ENCODE data around the gene RBBP8. TPM values are rescaled to one million over a fixed set of nuclear protein-coding genes. Genes with fewer than 3 reads are reported as not detected.

The RBBP8 gene
- total and polyA plus RNA-seq, 2 donors (not counting 3 experiments of a cell fraction or from before 2014, with no cell fraction given) = 3.0 to 13.5 TPM

DNA sequence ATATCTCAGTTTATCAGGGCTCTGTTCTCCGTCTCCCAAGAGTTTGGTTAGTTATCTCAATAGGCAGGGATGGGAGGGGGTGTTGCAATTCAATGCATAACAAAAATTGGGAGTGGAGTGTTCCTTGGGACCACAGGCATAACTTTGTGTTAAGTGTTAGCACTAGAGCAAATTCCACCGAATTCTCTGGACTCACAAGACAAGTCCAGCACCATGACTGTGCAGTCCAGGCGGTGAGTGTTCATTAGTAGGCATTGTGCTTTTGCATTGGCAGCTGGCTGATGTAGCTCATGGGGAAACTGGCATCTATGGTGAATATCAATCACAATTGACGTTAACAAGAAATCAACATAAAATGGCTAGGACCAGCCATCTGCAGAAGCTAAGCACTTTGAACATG, 123.2 kb downstream of the RBBP8 start:
- ChIA-PET POLR2A (no interaction called here), CTCF (interaction anchor here (1.2 kb wide), 1 partner anchor 355 kb away, joined by 3 read pairs; no protein-coding TSS in a partner anchor)
- Histone ChIP-seq H3K4me1 (ENCODE audit: control insufficient read depth, extremely low read depth, insufficient read depth, low read length) (no peaks in the 10 kb centered on the region), H3K36me3 (ENCODE audit: control insufficient read depth in 2 of 2, extremely low read depth in 1 of 2, insufficient read depth in 2 of 2, low read length in 2 of 2) (no peaks in the 10 kb centered on the region), H3K4me3 (replicated peaks in 1 of 3; ENCODE audit: insufficient read depth in 1 of 3, low read depth in 1 of 3, low read length in 3 of 3) (no peak overlapping the region), H3K9ac (replicated peaks; ENCODE audit: extremely low read depth, insufficient read depth, low read length) (no peak overlapping the region), H3K9me1 (replicated peaks; ENCODE audit: control insufficient read depth, extremely low read depth, insufficient read depth, low read length) (no peaks in the 10 kb centered on the region), H3K4me2 (ENCODE audit: insufficient read depth, low read length) (no peak overlapping the region), H3K79me2 (ENCODE audit: control insufficient read depth, insufficient read depth, low read length) (no peaks in the 10 kb centered on the region), H2AFZ (ENCODE audit: low read depth, low read length) (no peak overlapping the region), H3K9me3 (replicated peaks; ENCODE audit: control insufficient read depth, insufficient read depth, low read length) (no peaks in the 10 kb centered on the region), H3K27ac (ENCODE audit: insufficient read depth, low read depth, low read length) (no peak overlapping the region), H3K27me3 (ENCODE audit: control insufficient read depth in 2 of 2, insufficient read depth in 2 of 2, low read length in 2 of 2) (peaks cover 31 to 33% of the 10 kb centered on the region in 2 experiments), H4K20me1 (replicated peaks; ENCODE audit: control insufficient read depth, extremely low read depth, insufficient read depth, low read length) (no peaks in the 10 kb centered on the region)
- intact Hi-C loops (cut with micrococcal nuclease) = no loop called here
- FAIRE-seq = no peak
- no peak for TF ChIP-seq FOS (IDR thresholded peaks at IDR 0.05; ENCODE audit: borderline replicate concordance, insufficient read depth, low read length)
- TF ChIP-seq, protein P1, sequence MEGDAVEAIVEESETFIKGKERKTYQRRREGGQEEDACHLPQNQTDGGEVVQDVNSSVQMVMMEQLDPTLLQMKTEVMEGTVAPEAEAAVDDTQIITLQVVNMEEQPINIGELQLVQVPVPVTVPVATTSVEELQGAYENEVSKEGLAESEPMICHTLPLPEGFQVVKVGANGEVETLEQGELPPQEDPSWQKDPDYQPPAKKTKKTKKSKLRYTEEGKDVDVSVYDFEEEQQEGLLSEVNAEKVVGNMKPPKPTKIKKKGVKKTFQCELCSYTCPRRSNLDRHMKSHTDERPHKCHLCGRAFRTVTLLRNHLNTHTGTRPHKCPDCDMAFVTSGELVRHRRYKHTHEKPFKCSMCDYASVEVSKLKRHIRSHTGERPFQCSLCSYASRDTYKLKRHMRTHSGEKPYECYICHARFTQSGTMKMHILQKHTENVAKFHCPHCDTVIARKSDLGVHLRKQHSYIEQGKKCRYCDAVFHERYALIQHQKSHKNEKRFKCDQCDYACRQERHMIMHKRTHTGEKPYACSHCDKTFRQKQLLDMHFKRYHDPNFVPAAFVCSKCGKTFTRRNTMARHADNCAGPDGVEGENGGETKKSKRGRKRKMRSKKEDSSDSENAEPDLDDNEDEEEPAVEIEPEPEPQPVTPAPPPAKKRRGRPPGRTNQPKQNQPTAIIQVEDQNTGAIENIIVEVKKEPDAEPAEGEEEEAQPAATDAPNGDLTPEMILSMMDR (IDR thresholded peaks at IDR 0.05; ENCODE audit: extremely low read depth in 1 of 2, insufficient read depth in 1 of 2, low read depth in 1 of 2, low read length in 2 of 2) = no peak
- dilution Hi-C loops (cut with MboI; ENCODE audit: extremely low pct_ligation_motif_present, low sequenced_read_pairs) = no loop called here
- no peak for DNase-seq (ENCODE audit: low read depth, low spot score)
- no TSS peak for BruUV-seq (replicated peaks)

- ChIA-PET CTCF (interaction anchor here (1.2 to 1.4 kb wide), 2 partner anchors 355 kb away, joined by 3 read pairs; no protein-coding TSS in a partner anchor), POLR2A (no interaction called here)
- dilution Hi-C loops (cut with MboI; ENCODE audit: extremely low pct_ligation_motif_present, low sequenced_read_pairs) = no loop called here
Observed at GRCh38 chr18:23057096-23057495, 124.0 kb downstream of the RBBP8 start.

More at GRCh38 chr18:23057096-23057495, 124.0 kb downstream of the RBBP8 start:
- FAIRE-seq (no peak), DNase-seq (ENCODE audit: low read depth, low spot score) (no peak)
- H3K4me1 ChIP-seq (ENCODE audit: control insufficient read depth, extremely low read depth, insufficient read depth, low read length) = no peaks in the 10 kb centered on the region
- no peak overlapping the region for H3K4me2 ChIP-seq (ENCODE audit: insufficient read depth, low read length)
- no TSS peak for BruUV-seq (replicated peaks)
- H3K27me3 ChIP-seq (ENCODE audit: control insufficient read depth in 2 of 2, insufficient read depth in 2 of 2, low read length in 2 of 2) = peaks cover 31% of the 10 kb centered on the region in 2 experiments
- no peaks in the 10 kb centered on the region for H4K20me1 ChIP-seq (replicated peaks; ENCODE audit: control insufficient read depth, extremely low read depth, insufficient read depth, low read length)
- H3K4me3 ChIP-seq (replicated peaks in 1 of 3; ENCODE audit: insufficient read depth in 1 of 3, low read depth in 1 of 3, low read length in 3 of 3) = no peak overlapping the region
- intact Hi-C loops (cut with micrococcal nuclease) = no loop called here
- no peaks in the 10 kb centered on the region for H3K36me3 ChIP-seq (ENCODE audit: control insufficient read depth in 2 of 2, extremely low read depth in 1 of 2, insufficient read depth in 2 of 2, low read length in 2 of 2)
- no peak overlapping the region for H2AFZ ChIP-seq (ENCODE audit: low read depth, low read length)
- H3K9me1 ChIP-seq (replicated peaks; ENCODE audit: control insufficient read depth, extremely low read depth, insufficient read depth, low read length) = no peaks in the 10 kb centered on the region
- no peak overlapping the region for H3K9ac ChIP-seq (replicated peaks; ENCODE audit: extremely low read depth, insufficient read depth, low read length)
- TF ChIP-seq MAX (IDR thresholded peaks at IDR 0.05; ENCODE audit: insufficient read depth, insufficient read length) = no peak
- TF ChIP-seq, protein P1 (IDR thresholded peaks at IDR 0.05; ENCODE audit: extremely low read depth in 1 of 2, insufficient read depth in 1 of 2, low read depth in 1 of 2, low read length in 2 of 2) = no peak
- TF ChIP-seq MYC (IDR thresholded peaks at IDR 0.05; ENCODE audit: low read depth, low read length) = no peak
- no peak for TF ChIP-seq EZH2 (IDR thresholded peaks at IDR 0.05; ENCODE audit: borderline replicate concordance, low read depth, low read length, severe bottlenecking)
- TF ChIP-seq POLR2A (IDR thresholded peaks at IDR 0.05; ENCODE audit: low read depth, low read length) = no peak
- TF ChIP-seq POLR2AphosphoS5 (IDR thresholded peaks at IDR 0.05; ENCODE audit: insufficient read depth, low read depth, low read length) = no peak
- no peaks in the 10 kb centered on the region for H3K9me3 ChIP-seq (replicated peaks; ENCODE audit: control insufficient read depth, insufficient read depth, low read length)
- no peaks in the 10 kb centered on the region for H3K79me2 ChIP-seq (ENCODE audit: control insufficient read depth, insufficient read depth, low read length)
- no peak overlapping the region for H3K27ac ChIP-seq (ENCODE audit: insufficient read depth, low read depth, low read length)
